ENCODE measurements around the gene MICALL1. TPM values are rescaled to one million over a fixed set of nuclear protein-coding genes. Genes with fewer than 3 reads are reported as not detected.
A peak's percentile ranks its signal among the peaks of the same experiment; 100 is the strongest.

Gene MICALL1, protein sequence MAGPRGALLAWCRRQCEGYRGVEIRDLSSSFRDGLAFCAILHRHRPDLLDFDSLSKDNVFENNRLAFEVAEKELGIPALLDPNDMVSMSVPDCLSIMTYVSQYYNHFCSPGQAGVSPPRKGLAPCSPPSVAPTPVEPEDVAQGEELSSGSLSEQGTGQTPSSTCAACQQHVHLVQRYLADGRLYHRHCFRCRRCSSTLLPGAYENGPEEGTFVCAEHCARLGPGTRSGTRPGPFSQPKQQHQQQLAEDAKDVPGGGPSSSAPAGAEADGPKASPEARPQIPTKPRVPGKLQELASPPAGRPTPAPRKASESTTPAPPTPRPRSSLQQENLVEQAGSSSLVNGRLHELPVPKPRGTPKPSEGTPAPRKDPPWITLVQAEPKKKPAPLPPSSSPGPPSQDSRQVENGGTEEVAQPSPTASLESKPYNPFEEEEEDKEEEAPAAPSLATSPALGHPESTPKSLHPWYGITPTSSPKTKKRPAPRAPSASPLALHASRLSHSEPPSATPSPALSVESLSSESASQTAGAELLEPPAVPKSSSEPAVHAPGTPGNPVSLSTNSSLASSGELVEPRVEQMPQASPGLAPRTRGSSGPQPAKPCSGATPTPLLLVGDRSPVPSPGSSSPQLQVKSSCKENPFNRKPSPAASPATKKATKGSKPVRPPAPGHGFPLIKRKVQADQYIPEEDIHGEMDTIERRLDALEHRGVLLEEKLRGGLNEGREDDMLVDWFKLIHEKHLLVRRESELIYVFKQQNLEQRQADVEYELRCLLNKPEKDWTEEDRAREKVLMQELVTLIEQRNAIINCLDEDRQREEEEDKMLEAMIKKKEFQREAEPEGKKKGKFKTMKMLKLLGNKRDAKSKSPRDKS
- total RNA-seq, result 51.6 and 69.1 TPM in 2 replicates
- polyA plus RNA-seq (2012), result 104 TPM

- peak; percentile 77 for DNase-seq (ENCODE audit: low read depth)
Observed at GRCh38 chr22:37905534-37906363, at the start of gene MICALL1. TSS of gene MICALL1 (plus strand) at chr22:37906297. CDS start at chr22:37906423, 126 bp downstream.

- DNase-seq (ENCODE audit: low read depth), result no peak
Observed at GRCh38 chr22:37860796-37861421, 45.2 kb upstream of the MICALL1 start.

DNA sequence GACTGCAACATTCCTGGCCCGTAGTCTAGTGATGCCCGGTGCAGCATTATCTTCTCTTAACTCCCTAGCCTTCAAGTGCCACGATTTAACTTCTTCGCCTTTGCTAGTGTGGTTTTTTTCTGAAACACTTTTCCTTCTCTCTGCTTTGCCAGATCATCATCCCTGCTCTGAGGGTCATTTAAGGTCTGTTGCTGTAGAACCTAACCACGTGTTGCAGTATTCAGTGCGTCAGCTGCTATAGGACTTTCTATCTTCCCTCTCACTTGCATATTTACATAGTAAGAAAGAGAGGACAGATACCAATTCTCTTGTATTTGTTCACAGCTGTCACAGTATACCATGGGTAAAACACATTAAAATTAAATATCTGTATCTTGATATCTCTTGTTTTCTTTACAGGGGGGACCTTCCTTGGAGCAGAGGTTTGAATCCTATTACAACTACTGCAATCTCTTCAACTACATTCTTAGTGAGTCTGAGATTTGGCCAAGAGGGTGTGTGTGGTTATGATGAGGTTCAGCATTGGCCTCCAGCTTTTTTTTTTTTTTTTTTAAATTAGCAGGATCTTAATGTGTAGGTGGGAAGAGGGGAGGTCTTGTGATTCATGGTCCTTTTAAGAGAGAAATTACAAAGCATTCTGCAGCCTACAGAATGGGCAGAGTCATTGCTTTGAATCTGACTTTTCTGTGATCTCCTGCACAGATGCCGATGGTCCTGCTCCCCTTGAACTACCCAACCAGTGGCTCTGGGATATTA is 43.3 kb upstream of the MICALL1 start:
- DNase-seq (ENCODE audit: low read depth), result no peak

DNA sequence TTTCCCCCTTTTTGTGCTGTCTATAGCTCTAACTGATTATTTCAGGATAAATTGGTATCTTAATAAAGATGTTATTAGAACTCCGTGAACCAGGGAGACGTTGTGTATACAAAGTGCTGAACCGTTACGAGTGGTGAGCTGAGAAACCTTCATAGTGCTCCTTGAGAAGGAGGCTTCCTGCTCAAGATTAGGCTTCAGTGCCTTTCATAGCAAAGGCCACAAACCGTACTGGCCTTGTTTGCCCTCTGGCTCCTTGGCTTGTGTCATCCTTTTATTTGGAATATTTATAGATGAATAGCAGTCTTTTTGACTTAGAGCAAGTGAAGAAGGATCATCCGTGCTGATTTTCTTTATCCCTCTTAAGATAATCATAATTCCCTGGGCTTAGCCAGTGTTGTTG is 40.6 kb upstream of the MICALL1 start:
- DNase-seq (ENCODE audit: low read depth), result no peak

DNA sequence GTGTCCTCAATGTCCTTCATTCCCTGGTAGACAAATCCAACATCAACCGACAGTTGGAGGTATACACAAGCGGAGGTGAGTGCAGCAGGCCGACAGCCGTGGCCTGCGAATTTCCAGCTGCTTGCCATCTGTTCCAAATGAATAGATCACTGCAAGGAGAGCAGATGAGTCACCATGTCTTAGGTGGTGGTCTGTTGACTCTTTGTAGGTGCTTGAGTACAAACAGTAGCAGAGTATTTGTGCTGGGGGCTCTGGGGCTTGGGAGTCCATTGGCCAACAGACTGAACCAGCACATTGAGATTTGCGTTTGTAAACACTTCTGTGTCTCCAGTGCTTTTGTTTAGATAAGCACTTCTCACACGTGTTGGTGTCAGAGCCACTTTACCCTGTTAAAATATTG is 35.8 kb upstream of the MICALL1 start:
- DNase-seq (ENCODE audit: low read depth), result no peak

DNA sequence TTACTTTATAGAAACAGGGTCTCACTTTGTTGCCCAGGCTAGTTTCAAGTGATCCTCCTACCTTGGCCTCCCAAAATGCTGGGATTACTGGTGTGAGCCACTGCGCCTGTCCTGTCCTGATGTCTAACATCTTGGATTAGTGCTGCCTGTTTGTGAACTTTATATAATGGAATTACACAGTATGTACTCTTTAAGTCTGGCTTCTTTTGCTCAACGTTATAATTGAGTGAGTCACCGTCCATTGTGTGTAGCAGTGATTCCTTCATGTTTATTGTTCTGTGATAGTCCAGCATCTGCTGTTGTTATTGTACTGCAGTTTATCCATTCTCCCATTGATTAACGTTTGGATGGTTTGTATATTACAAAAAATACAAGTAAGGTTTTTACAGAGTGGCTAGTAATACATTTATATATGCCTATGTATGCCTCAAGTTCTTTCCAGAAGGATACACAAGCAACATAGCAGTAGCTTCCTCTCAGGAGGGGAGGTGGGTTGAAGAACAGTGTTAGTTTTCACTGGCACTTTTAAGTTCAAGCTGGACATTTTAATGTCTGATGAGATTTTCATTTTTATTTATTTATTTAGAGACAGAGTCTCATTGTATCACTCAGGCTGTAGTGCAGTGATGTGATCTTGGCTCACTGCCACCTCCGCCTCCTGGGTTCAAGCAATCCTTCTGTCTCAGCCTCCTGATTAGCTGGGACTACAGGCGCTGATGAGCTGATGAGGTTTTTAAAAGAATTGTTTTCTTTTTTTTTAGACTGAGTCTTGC is 25.2 kb upstream of the MICALL1 start:
- DNase-seq (ENCODE audit: low read depth), result no peak

GRCh38 chr22:37884420-37884819 is 21.7 kb upstream of the MICALL1 start:
- DNase-seq (ENCODE audit: low read depth), result no peak

DNA sequence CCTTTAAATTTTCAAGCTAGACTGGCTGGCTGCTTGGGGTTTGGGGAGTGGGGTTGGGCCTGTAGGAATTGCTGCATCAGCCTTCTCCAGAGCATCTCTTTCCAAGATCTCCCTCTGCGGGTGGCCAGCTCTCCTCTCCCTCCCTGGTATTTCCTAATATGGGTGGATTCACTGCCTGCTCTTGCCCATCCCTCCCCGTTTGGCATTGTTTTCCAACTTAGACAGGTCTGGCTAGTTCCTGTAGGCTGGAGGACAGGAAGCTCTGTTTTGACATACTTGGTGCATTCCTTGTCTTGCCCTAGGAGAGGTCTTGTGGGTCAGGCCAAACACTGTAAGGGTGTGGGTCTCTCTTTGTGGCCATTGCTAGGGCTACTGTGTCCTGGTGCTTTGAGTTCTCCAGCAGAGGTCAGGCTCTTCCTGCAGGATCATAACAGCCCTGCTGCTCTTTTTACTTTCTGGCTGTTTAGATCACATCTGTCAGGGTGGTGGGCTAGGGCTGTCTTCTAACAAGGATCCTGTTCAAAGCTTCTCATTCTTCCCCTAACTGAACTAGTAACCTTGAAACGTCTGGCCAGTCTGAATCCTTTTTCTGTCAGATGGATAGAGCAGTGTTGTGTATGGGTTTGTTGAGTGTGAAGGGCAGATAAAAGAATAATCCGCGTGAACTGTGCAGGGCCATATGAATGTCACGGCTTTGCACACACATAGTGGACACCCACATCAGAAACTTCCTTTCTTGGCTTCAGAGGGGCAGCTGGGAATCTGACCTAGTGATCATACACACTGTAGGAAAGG is 18.3 kb upstream of the MICALL1 start:
- peak; percentile 63 for DNase-seq (ENCODE audit: low read depth)

GRCh38 chr22:37891926-37892325 is 14.2 kb upstream of the MICALL1 start:
- DNase-seq (ENCODE audit: low read depth), result no peak

DNA sequence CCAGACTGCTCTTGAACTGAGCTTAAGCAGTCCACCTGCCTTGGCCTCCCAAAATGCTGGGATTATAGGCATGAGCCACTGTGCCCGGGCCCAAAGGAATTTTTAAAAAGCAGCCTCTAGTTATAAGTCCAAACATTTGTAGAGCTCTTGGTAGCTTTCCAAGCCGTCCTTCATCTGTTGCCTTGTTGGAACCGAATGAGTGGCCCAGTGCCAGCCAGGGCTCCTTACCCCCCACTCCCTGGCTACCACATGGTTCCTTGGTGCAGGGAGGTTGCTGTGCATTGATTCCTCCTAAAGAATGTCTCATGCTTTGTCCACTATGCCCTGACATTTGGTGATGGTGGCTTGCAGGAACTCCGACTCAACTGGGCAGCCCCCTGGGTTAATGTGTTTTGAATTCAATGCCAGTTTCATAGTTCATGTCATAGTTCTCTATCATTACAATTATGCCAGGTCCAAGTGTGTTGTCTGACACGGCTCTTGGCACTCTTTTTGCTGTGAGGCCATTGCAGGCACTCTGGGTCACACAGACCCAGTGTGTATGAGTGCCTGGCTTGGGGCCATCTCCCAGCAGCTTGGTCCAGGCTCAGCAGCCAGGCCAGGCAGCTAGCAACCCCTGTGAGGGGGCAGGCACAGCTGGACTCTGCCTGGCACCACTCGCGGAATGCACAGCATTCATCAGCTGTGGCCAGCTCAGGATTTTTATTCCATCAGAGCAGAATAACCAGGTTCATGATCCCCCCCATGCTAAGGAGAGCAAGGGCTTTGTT is 13.3 kb upstream of the MICALL1 start:
- DNase-seq (ENCODE audit: low read depth), result peak; percentile 65

DNA sequence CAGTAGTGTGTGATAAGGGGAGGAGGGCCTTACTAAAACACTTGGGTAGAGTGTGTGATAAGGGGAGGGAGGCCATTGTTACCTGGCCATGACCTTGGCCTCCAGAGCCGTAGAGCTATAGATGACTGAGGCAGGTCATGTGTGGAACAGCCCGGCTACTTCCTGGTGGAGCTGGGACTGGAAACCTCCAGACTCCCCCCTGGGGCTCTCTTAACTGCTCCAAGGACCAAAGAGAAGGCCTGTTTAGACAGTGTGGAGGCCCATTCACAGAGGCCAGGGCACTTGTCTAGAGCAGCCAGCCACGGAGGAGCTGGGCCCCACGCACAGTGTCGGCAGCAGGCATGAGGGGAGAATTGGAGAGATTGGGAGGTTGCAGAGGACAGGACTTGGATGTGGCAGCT is 12.5 kb upstream of the MICALL1 start:
- no peak for DNase-seq (ENCODE audit: low read depth)

DNA sequence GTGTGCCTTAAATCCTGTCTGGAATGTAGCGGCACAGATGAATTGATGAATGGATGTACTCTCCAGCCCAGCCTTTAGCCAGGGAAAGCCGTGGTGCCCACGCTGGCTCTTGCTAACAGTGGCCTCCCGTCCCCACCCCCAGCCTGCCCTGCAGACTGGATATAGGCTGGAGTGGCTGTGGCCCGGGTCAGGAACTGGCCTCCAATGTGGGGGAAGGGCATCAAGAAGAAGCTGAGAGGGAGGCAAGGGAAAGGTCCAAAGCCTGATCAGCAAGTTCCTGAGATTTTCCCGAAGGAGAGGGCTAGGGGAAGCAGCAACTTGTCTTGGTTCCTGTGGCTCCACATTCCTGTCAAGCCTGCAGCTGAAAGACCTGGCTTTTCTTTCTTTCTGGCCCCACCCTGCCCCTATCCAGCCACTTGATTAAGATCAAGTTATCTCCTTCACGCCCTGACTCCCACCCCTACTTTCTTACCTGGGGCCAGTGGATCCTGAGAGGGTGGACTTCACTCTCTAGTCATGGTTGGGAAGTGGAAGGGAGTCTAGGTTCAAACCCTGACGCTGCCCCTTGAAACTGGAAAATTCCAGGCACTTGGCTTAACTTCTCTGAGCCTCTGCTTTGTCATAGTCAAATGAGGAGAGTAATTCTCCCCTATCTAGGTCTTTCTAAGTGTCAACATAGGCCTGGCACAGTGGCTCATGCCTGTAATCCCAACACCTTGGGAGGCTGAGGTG is 11.0 kb upstream of the MICALL1 start:
- no peak for DNase-seq (ENCODE audit: low read depth)

GRCh38 chr22:37896181-37896592 is 9.9 kb upstream of the MICALL1 start:
- no peak for DNase-seq (ENCODE audit: low read depth)

DNA sequence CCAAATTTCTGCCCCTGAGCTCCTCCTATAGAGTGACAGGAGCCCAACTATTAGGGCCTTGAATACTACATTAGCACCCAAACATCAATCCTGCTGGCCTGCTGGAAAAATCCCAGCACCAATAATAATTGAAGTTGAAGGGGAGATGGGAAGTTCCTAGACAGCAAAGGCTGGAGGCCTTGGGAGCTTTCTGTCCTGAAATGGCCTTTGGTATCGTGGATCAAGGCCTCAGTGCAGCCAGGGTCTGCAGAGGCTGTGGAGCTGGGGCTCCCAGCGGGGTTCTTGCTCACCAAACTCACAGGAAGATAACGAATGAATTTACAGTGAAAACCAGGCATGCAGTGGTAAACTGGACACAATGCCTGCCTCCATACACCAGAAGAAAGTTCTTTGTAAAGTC is 9.2 kb upstream of the MICALL1 start:
- DNase-seq (ENCODE audit: low read depth), result no peak

DNA sequence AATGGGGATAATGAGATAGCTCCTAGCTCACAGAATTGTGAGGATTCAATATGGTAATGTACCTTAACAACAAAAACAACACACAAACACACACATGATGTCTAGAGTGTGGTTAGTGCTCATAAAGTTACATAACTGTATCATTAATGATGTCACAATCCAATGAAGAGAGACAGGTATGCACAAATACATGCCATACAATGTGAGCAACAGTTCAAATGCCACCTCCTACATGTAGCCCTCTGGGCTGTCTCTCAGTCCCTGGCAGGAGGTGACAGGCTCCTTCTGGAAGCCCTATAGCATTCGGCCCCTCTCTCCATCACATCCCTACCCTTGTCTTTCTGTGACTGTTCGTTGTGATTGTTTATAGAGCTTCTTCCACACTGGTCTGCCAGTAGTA is 8.3 kb upstream of the MICALL1 start:
- DNase-seq (ENCODE audit: low read depth), result no peak

DNA sequence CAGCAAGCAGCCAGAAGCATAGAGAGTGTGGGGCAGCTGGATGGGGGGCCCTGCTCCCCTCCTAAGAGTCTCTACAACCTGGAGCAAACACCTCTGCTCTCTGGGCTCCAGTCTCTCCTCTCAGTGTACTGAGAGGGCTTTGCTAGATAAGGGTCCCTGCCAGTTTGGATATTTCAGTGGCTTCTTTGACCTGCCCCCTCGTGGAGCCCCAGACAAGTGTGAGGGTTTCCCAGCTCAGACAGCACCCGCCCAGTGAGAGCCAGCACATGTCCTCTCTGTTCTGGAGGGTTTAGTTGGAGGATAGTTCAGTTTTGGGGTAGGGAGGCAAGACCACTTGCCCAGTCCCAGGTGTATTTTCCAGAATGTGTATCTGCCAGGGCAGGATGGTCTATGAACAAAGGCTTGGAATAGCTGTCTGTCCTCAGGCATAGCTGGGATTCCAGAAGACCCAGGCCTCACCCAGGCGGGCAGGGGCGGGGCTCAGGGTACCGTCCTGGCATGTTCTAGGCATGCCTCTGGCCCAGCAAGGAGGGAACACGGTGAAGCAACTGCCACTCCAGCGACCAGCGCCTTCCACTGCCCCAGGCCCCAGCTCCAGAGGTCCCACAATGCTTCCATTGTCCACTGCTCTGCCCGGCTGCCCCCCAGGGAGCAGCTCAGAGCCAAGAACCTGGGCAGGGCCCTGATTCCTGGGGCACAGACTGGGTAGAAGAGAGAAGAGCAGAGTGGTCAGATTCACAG is 7.5 kb upstream of the MICALL1 start:
- DNase-seq (ENCODE audit: low read depth), result peak; percentile 92

Data from myocyte (in vitro differentiated cells).